Purkinje cell (primary cell): ENCODE results near the gene HADHB. TPM values are rescaled to one million over a fixed set of nuclear protein-coding genes. Genes with fewer than 3 reads are reported as not detected.

Experiments
- polyA plus RNA-seq: library from polyadenylated mRNA; unstranded; fragments of >200 nt; fragmentation: Nextera tagmentation; gene quantifications from 2 replicates; pipeline ENCODE4 v1.2.1, GENCODE V29; 2014

The HADHB gene
- polyA plus RNA-seq = 69.7 and 74.3 TPM in 2 replicates

GRCh38 chr2:26244309-26245230 lies at the start of gene HADHB, which contains the start of gene HADHA:
Gene HADHB (plus strand): TSS chr2:26244939. CDS start chr2:26254255, 9,316 bp downstream.
Gene HADHA (minus strand): TSS chr2:26244632. CDS start chr2:26244596, 36 bp downstream.

Other genes starting within 250 kb of the HADHB start
- gene RAB10, start 210.9 kb upstream of the HADHB start, polyA plus RNA-seq = 56.6 and 62.6 TPM in 2 replicates
- 1.2 and 1.6 TPM in 2 replicates for gene GAREM2, start 71.9 kb upstream of the HADHB start, polyA plus RNA-seq
- gene HADHA, start 307 bp upstream of the HADHB start, polyA plus RNA-seq = 36.8 and 42.8 TPM in 2 replicates
- gene SELENOI, start 101.2 kb downstream of the HADHB start, polyA plus RNA-seq = 18.2 and 19.6 TPM in 2 replicates
- not detected in 2 replicates for gene ADGRF3, start 101.8 kb downstream of the HADHB start, polyA plus RNA-seq
- not detected in 2 replicates for gene DRC1, start 157.0 kb downstream of the HADHB start, polyA plus RNA-seq
- gene OTOF, start 233.2 kb downstream of the HADHB start, polyA plus RNA-seq = not detected in 2 replicates